Measurements from ENCODE around the gene TNIP2. TPM values are rescaled to one million over a fixed set of nuclear protein-coding genes. Genes with fewer than 3 reads are reported as not detected.

Gene TNIP2
- total and polyA plus RNA-seq, 2 of the 8 experiments (the other 6 are each of a cell fraction or from before 2014, with no cell fraction given): 23.7 to 37.7 TPM

- Histone ChIP-seq H2BK12ac (ENCODE audit: low read depth, low read length) (peak overlapping the region; percentile 75; the same call in 1 of the 2 replicates), H2BK120ac (replicated peaks; ENCODE audit: low read depth, low read length) (no peak overlapping the region), H3K36me3 (ENCODE audit: control insufficient read depth in 2 of 4, insufficient read depth in 4 of 4, low read length in 3 of 4) (no peaks in the 10 kb centered on the region), H3K4me3 (ENCODE audit: extremely low read depth in 1 of 4, insufficient read depth in 2 of 4, low read depth in 3 of 4, low read length in 4 of 4) (peak overlapping the region; percentile 25 to 61 (median 39)), H2AFZ (ENCODE audit: low read length) (0 out of 2 replicates have a peak overlapping the region, but pooled peaks have one; percentile 36), H2BK20ac (ENCODE audit: low read length) (0 out of 2 replicates have a peak overlapping the region, but pooled peaks have one; percentile 61), H3K4ac (replicated peaks; ENCODE audit: insufficient read length, low read depth, low read length) (no peak overlapping the region), H3K79me2 (ENCODE audit: control insufficient read depth in 1 of 2, insufficient read depth in 2 of 2, low read length in 2 of 2) (no peaks in the 10 kb centered on the region), H3K4me2 (ENCODE audit: insufficient read depth in 1 of 2, low read depth in 2 of 2, low read length in 2 of 2) (peak overlapping the region; percentile 35 to 74; a peak in 3 of 4 replicates), H3K9ac (replicated peaks in 1 of 4; ENCODE audit: extremely low read depth in 1 of 4, low read depth in 3 of 4, low read length in 3 of 4) (no peak overlapping the region; a peak in 1 of 7 replicates), H3K4me1 (replicated peaks in 1 of 4; ENCODE audit: control insufficient read depth in 3 of 4, insufficient read depth in 4 of 4, low read length in 3 of 4) (peaks cover 0 to under 1% (median under 1%) of the 10 kb centered on the region in 4 experiments; a peak in 3 of 7 replicates), H4K91ac (replicated peaks; ENCODE audit: insufficient read length, low read length) (peak overlapping the region; percentile 88), H4K5ac (ENCODE audit: insufficient read length, low read depth, low read length) (peak overlapping the region; percentile 68), H3K27ac (ENCODE audit: low read depth, low read length) (no peak overlapping the region), H4K8ac (ENCODE audit: extremely low read depth, insufficient read depth, low read length) (peak overlapping the region; percentile 54; the same call in 1 of the 2 replicates), H2BK15ac (ENCODE audit: low read length) (0 out of 2 replicates have a peak overlapping the region, but pooled peaks have one; percentile 46), H3K18ac (ENCODE audit: extremely low read depth, low read length) (peak overlapping the region; percentile 60), H4K20me1 (replicated peaks in 1 of 2; ENCODE audit: control insufficient read depth in 1 of 2, insufficient read depth in 2 of 2, low read length in 2 of 2) (no peaks in the 10 kb centered on the region), H3K9me3 (ENCODE audit: insufficient read depth in 2 of 2, low read depth in 1 of 2, low read length in 1 of 2) (no peaks in the 10 kb centered on the region), H2AK5ac (ENCODE audit: low read depth, low read length) (no peak overlapping the region), H3K56ac (replicated peaks; ENCODE audit: insufficient read length, low read depth, low read length) (no peak overlapping the region), H3K79me1 (ENCODE audit: low read depth, low read length) (no peaks in the 10 kb centered on the region), H2BK5ac (ENCODE audit: low read depth, low read length) (no peak overlapping the region), H3K23me2 (ENCODE audit: low read depth, low read length) (no peaks in the 10 kb centered on the region; the same call in 1 of the 2 replicates), H3K27me3 (replicated peaks in 1 of 4; ENCODE audit: control insufficient read depth in 3 of 4, extremely low read depth in 1 of 4, insufficient read depth in 3 of 4, low read length in 3 of 4) (peaks cover 0 to 2% (median under 1%) of the 10 kb centered on the region in 4 experiments; a peak in 1 of 7 replicates), H3K14ac (ENCODE audit: insufficient read length) (no peak overlapping the region), H3K23ac (ENCODE audit: insufficient read length) (no peak overlapping the region)
- DNase-seq (ENCODE audit: low read depth in 1 of 2, low spot score in 2 of 2): no peak
- no peak for FAIRE-seq
- WGBS, 2 experiments (ENCODE audit: extremely low coverage in 1 of 2, insufficient coverage in 1 of 2, insufficient read length in 1 of 2, insufficient replicate concordance in 2 of 2, low coverage in 1 of 2, low lambda C conversion rate in 2 of 2, missing lambda C conversion rate in 1 of 2): 61% methylated on average over 22 of the region's 23 CpGs; no CpG with 5 or more reads in 1 of the 2 experiments
- POLR2A ChIA-PET (ENCODE audit: partially characterized antibody): interaction anchor here (1.0 to 6.7 kb wide), 10 partner anchors 15 to 180 kb away, joined by 3 to 29 read pairs (median 4); no protein-coding TSS in a partner anchor
- TF ChIP-seq KDM5A (IDR thresholded peaks at IDR 0.05; ENCODE audit: low read length) (no peak), HDAC6 (IDR thresholded peaks at IDR 0.05; ENCODE audit: low read depth, low read length) (no peak), POU5F1 (IDR thresholded peaks at IDR 0.05; ENCODE audit: low read depth, low read length) (no peak), SP2 (IDR thresholded peaks at IDR 0.05; ENCODE audit: low read length) (no peak), NANOG (IDR thresholded peaks at IDR 0.05; ENCODE audit: insufficient read depth, low read depth, low read length, poor library complexity, severe bottlenecking) (no peak)
- CTCF ChIA-PET (ENCODE audit: partially characterized antibody): interaction anchor here (0.6 to 2.5 kb wide), 29 partner anchors 10 to 200 kb away, joined by 3 to 10 read pairs (median 3); partner anchors contain the start of genes GRK4 and NOP14
Measured at GRCh38 chr4:2763511-2763967, 7.4 kb upstream of the TNIP2 start.
